C4-2B (cell line): ENCODE data around the gene SLIT3.

Experiments
- CTCF ChIP-seq: fragments of 450-650 bp; conservative IDR thresholded peaks from 2 replicates; pipeline ENCODE4 v1.5.1; 2017; ENCODE audit warnings: mild to moderate bottlenecking
- ZFX ChIP-seq: fragments of 450-650 bp; IDR thresholded peaks from 2 replicates; pipeline ENCODE4 v1.6.1; 2017

GRCh38 chr5:168885324-168886120, 415.4 kb downstream of the SLIT3 start:
- TF ChIP-seq CTCF (no peak), ZFX (no peak)
